ENCODE results near the gene HNF1B. TPM values are rescaled to one million over a fixed set of nuclear protein-coding genes. Genes with fewer than 3 reads are reported as not detected.

Gene HNF1B
- total and polyA plus RNA-seq, 4 experiments from 2014 or later, result not detected

GRCh38 chr17:37678036-37678435 is 66.8 kb downstream of the HNF1B start:
- DNase-seq, result no peak
- Histone ChIP-seq H3K36me3 (ENCODE audit: insufficient read depth, low read length) (no peaks in the 10 kb centered on the region), H3K9me3 (ENCODE audit: control insufficient read depth in 1 of 2, low read length in 2 of 2) (no peaks in the 10 kb centered on the region), H3K4me3 (ENCODE audit: low read length in 2 of 2) (no peak overlapping the region), H3K27me3 (ENCODE audit: insufficient read depth, low read length) (no peaks in the 10 kb centered on the region), H3K27ac (ENCODE audit: low read depth, low read length) (no peak overlapping the region), H3K4me1 (ENCODE audit: insufficient read depth, low read length) (no peaks in the 10 kb centered on the region)
- intact Hi-C loops (cut with micrococcal nuclease), result no loop called here
- Mint-ChIP-seq H3K27me3 (peaks cover 13 to 26% of the 10 kb centered on the region in 2 donors), H3K9me3 (peaks cover 0 to 6% (median 2%) of the 10 kb centered on the region in 8 donors), H3K4me3 (no peak overlapping the region), H3K27ac (no peak overlapping the region), H3K36me3 (peaks cover 0 to 3% of the 10 kb centered on the region in 2 donors), H3K4me1 (no peaks in the 10 kb centered on the region)
- POLR2A ChIA-PET (ENCODE audit: partially characterized antibody), result no interaction called here
- CTCF ChIA-PET (ENCODE audit: partially characterized antibody), result no interaction called here

- Histone ChIP-seq H3K36me3 (ENCODE audit: insufficient read depth, low read length) (no peaks in the 10 kb centered on the region), H3K27me3 (ENCODE audit: insufficient read depth, low read length) (no peaks in the 10 kb centered on the region), H3K4me1 (ENCODE audit: insufficient read depth, low read length) (no peaks in the 10 kb centered on the region), H3K4me3 (ENCODE audit: low read length in 2 of 2) (no peak overlapping the region), H3K9me3 (ENCODE audit: control insufficient read depth in 1 of 2, low read length in 2 of 2) (no peaks in the 10 kb centered on the region), H3K27ac (ENCODE audit: low read depth, low read length) (no peak overlapping the region)
- Mint-ChIP-seq H3K4me3 (no peak overlapping the region), H3K27me3 (peaks cover 13 to 26% of the 10 kb centered on the region in 2 donors), H3K36me3 (peaks cover 0 to 3% of the 10 kb centered on the region in 2 donors), H3K9me3 (peaks cover 0 to 6% (median 2%) of the 10 kb centered on the region in 8 donors), H3K27ac (no peak overlapping the region), H3K4me1 (no peaks in the 10 kb centered on the region)
- ChIA-PET CTCF (ENCODE audit: partially characterized antibody) (no interaction called here), POLR2A (ENCODE audit: partially characterized antibody) (no interaction called here)
- intact Hi-C loops (cut with micrococcal nuclease), result no loop called here
- DNase-seq, result no peak
Measured at GRCh38 chr17:37677021-37677420, 67.8 kb downstream of the HNF1B start.

GRCh38 chr17:37676115-37676925 is 68.5 kb downstream of the HNF1B start:
- Histone ChIP-seq H3K27ac (ENCODE audit: low read depth, low read length) (no peak overlapping the region), H3K4me3 (ENCODE audit: low read length in 2 of 2) (no peak overlapping the region), H3K27me3 (ENCODE audit: insufficient read depth, low read length) (no peaks in the 10 kb centered on the region), H3K4me1 (ENCODE audit: insufficient read depth, low read length) (no peaks in the 10 kb centered on the region), H3K9me3 (ENCODE audit: control insufficient read depth in 1 of 2, low read length in 2 of 2) (no peaks in the 10 kb centered on the region), H3K36me3 (ENCODE audit: insufficient read depth, low read length) (no peaks in the 10 kb centered on the region)
- H3K4me1 Mint-ChIP-seq, result no peaks in the 10 kb centered on the region
- H3K36me3 Mint-ChIP-seq, result peaks cover 0 to 3% of the 10 kb centered on the region in 2 donors
- DNase-seq, result no peak
- no peak overlapping the region for H3K27ac Mint-ChIP-seq
- peaks cover 13 to 26% of the 10 kb centered on the region in 2 donors for H3K27me3 Mint-ChIP-seq
- intact Hi-C loops (cut with micrococcal nuclease), result no loop called here
- ChIA-PET POLR2A (ENCODE audit: partially characterized antibody) (no interaction called here), CTCF (ENCODE audit: partially characterized antibody) (no interaction called here)
- peaks cover 0 to 6% (median 2%) of the 10 kb centered on the region in 8 donors for H3K9me3 Mint-ChIP-seq
- no peak overlapping the region for H3K4me3 Mint-ChIP-seq

- Mint-ChIP-seq H3K4me1 (no peaks in the 10 kb centered on the region), H3K27ac (no peak overlapping the region), H3K36me3 (peaks cover 0 to 3% of the 10 kb centered on the region in 2 donors), H3K4me3 (no peak overlapping the region), H3K27me3 (peaks cover 13 to 26% of the 10 kb centered on the region in 2 donors), H3K9me3 (peaks cover 0 to 6% (median 2%) of the 10 kb centered on the region in 8 donors)
- Histone ChIP-seq H3K27ac (ENCODE audit: low read depth, low read length) (no peak overlapping the region), H3K4me3 (ENCODE audit: low read length in 2 of 2) (no peak overlapping the region), H3K4me1 (ENCODE audit: insufficient read depth, low read length) (no peaks in the 10 kb centered on the region), H3K9me3 (ENCODE audit: control insufficient read depth in 1 of 2, low read length in 2 of 2) (no peaks in the 10 kb centered on the region), H3K27me3 (ENCODE audit: insufficient read depth, low read length) (no peaks in the 10 kb centered on the region), H3K36me3 (ENCODE audit: insufficient read depth, low read length) (no peaks in the 10 kb centered on the region)
- CTCF ChIA-PET (ENCODE audit: partially characterized antibody), result no interaction called here
- intact Hi-C loops (cut with micrococcal nuclease), result no loop called here
- POLR2A ChIA-PET (ENCODE audit: partially characterized antibody), result no interaction called here
- no peak for DNase-seq
Measured at GRCh38 chr17:37674511-37674910, 70.3 kb downstream of the HNF1B start.

GRCh38 chr17:37673386-37673785 is 71.5 kb downstream of the HNF1B start:
- H3K4me1 Mint-ChIP-seq, result no peaks in the 10 kb centered on the region

GRCh38 chr17:37672548-37673078 is 72.2 kb downstream of the HNF1B start:
- Histone ChIP-seq H3K36me3 (ENCODE audit: insufficient read depth, low read length) (no peaks in the 10 kb centered on the region), H3K9me3 (ENCODE audit: control insufficient read depth in 1 of 2, low read length in 2 of 2) (no peaks in the 10 kb centered on the region), H3K4me1 (ENCODE audit: insufficient read depth, low read length) (no peaks in the 10 kb centered on the region), H3K4me3 (ENCODE audit: low read length in 2 of 2) (no peak overlapping the region), H3K27me3 (ENCODE audit: insufficient read depth, low read length) (no peaks in the 10 kb centered on the region), H3K27ac (ENCODE audit: low read depth, low read length) (no peak overlapping the region)
- CTCF ChIA-PET (ENCODE audit: partially characterized antibody), result no interaction called here
- POLR2A ChIA-PET (ENCODE audit: partially characterized antibody), result no interaction called here
- H3K9me3 Mint-ChIP-seq, result no peaks in the 10 kb centered on the region
- no peaks in the 10 kb centered on the region for H3K36me3 Mint-ChIP-seq
- DNase-seq, result no peak
- intact Hi-C loops (cut with micrococcal nuclease), result no loop called here
- no peak overlapping the region for H3K4me3 Mint-ChIP-seq
- no peak overlapping the region for H3K27ac Mint-ChIP-seq
- H3K27me3 Mint-ChIP-seq, result peaks cover 13 to 20% of the 10 kb centered on the region in 2 donors
- H3K4me1 Mint-ChIP-seq, result no peaks in the 10 kb centered on the region

More at GRCh38 chr17:37673386-37673785, 71.5 kb downstream of the HNF1B start:
- ChIA-PET CTCF (ENCODE audit: partially characterized antibody) (no interaction called here), POLR2A (ENCODE audit: partially characterized antibody) (no interaction called here)
- intact Hi-C loops (cut with micrococcal nuclease), result no loop called here
- Mint-ChIP-seq H3K27me3 (peaks cover 13 to 24% of the 10 kb centered on the region in 2 donors), H3K4me3 (no peak overlapping the region), H3K27ac (no peak overlapping the region), H3K9me3 (peaks cover 0 to 2% (median under 1%) of the 10 kb centered on the region in 8 donors), H3K36me3 (peaks cover 0 to 1% of the 10 kb centered on the region in 2 donors)
- no peak for DNase-seq
- no peaks in the 10 kb centered on the region for H3K4me1 ChIP-seq (ENCODE audit: insufficient read depth, low read length)
- no peak overlapping the region for H3K27ac ChIP-seq (ENCODE audit: low read depth, low read length)
- H3K4me3 ChIP-seq (ENCODE audit: low read length in 2 of 2), result no peak overlapping the region
- H3K36me3 ChIP-seq (ENCODE audit: insufficient read depth, low read length), result no peaks in the 10 kb centered on the region
- H3K9me3 ChIP-seq (ENCODE audit: control insufficient read depth in 1 of 2, low read length in 2 of 2), result no peaks in the 10 kb centered on the region
- no peaks in the 10 kb centered on the region for H3K27me3 ChIP-seq (ENCODE audit: insufficient read depth, low read length)

- no peaks in the 10 kb centered on the region for H3K36me3 ChIP-seq (ENCODE audit: insufficient read depth, low read length)
- Mint-ChIP-seq H3K36me3 (no peaks in the 10 kb centered on the region), H3K4me1 (no peaks in the 10 kb centered on the region), H3K27me3 (peaks cover 9 to 18% of the 10 kb centered on the region in 2 donors), H3K4me3 (no peak overlapping the region), H3K9me3 (no peaks in the 10 kb centered on the region), H3K27ac (peak overlapping the region in 1 of 7 donors; percentile 35)
- no peak overlapping the region for H3K27ac ChIP-seq (ENCODE audit: low read depth, low read length)
- H3K4me1 ChIP-seq (ENCODE audit: insufficient read depth, low read length), result no peaks in the 10 kb centered on the region
- intact Hi-C loops (cut with micrococcal nuclease), result no loop called here
- no peaks in the 10 kb centered on the region for H3K9me3 ChIP-seq (ENCODE audit: control insufficient read depth in 1 of 2, low read length in 2 of 2)
- ChIA-PET CTCF (ENCODE audit: partially characterized antibody) (no interaction called here), POLR2A (ENCODE audit: partially characterized antibody) (no interaction called here)
- H3K4me3 ChIP-seq (ENCODE audit: low read length in 2 of 2), result no peak overlapping the region
- H3K27me3 ChIP-seq (ENCODE audit: insufficient read depth, low read length), result no peaks in the 10 kb centered on the region
- DNase-seq, result no peak
Measured at GRCh38 chr17:37671824-37672547, 72.9 kb downstream of the HNF1B start.

All from CD4-positive, alpha-beta memory T cell (primary cell).